ENCODE data around the gene C1QTNF4.

DNA sequence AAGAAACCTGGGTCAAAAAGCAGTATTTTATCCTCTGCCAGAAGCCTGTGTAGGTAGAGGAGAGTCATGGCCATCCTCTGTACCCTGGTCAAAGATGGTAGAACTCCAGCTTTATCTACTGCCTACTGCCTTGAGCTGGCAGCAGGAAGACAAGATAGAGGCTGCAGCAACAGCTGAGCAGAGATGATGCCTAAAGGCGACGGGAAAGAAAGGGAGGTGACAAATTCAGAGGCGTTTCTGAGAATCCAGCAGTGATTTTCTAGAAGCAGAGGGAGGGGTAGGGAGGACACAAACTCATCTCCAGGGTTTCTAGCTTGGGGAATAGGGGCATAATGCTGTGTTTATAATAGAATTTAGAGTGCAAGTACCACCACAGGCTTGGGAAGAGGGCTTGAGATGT is 15.5 kb upstream of the C1QTNF4 start:
- TF ChIP-seq, protein P1, sequence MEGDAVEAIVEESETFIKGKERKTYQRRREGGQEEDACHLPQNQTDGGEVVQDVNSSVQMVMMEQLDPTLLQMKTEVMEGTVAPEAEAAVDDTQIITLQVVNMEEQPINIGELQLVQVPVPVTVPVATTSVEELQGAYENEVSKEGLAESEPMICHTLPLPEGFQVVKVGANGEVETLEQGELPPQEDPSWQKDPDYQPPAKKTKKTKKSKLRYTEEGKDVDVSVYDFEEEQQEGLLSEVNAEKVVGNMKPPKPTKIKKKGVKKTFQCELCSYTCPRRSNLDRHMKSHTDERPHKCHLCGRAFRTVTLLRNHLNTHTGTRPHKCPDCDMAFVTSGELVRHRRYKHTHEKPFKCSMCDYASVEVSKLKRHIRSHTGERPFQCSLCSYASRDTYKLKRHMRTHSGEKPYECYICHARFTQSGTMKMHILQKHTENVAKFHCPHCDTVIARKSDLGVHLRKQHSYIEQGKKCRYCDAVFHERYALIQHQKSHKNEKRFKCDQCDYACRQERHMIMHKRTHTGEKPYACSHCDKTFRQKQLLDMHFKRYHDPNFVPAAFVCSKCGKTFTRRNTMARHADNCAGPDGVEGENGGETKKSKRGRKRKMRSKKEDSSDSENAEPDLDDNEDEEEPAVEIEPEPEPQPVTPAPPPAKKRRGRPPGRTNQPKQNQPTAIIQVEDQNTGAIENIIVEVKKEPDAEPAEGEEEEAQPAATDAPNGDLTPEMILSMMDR (optimal IDR thresholded peaks at IDR 0.05 in 1 of 3, IDR thresholded peaks at IDR 0.05 in 1 of 3, conservative IDR thresholded peaks at IDR 0.05 in 1 of 3; ENCODE audit: extremely low read depth in 1 of 3, insufficient read depth in 2 of 3, low read length in 3 of 3), result no peak
- no peak for TF ChIP-seq EZH2 (IDR thresholded peaks at IDR 0.05; ENCODE audit: low read length)
